GM23248 (cell line): ENCODE measurements around the gene DEPP1.

Experiments used
- EZH2 ChIP-seq: fragments of 200-600 bp; sonication (generic); IDR thresholded peaks from 2 replicates; pipeline ENCODE4 v1.6.1; 2018; ENCODE audit warnings: antibody characterized with exemption, mild to moderate bottlenecking; ENCODE audit not compliant: insufficient read depth, poor library complexity, severe bottlenecking
- EZH2phosphoT487 ChIP-seq: fragments of 200-600 bp; sonication (generic); IDR thresholded peaks from 2 replicates; pipeline ENCODE4 v1.6.1; 2018; ENCODE audit warnings: antibody characterized with exemption, moderate library complexity, mild to moderate bottlenecking, low read depth; ENCODE audit not compliant: insufficient read depth

DNA sequence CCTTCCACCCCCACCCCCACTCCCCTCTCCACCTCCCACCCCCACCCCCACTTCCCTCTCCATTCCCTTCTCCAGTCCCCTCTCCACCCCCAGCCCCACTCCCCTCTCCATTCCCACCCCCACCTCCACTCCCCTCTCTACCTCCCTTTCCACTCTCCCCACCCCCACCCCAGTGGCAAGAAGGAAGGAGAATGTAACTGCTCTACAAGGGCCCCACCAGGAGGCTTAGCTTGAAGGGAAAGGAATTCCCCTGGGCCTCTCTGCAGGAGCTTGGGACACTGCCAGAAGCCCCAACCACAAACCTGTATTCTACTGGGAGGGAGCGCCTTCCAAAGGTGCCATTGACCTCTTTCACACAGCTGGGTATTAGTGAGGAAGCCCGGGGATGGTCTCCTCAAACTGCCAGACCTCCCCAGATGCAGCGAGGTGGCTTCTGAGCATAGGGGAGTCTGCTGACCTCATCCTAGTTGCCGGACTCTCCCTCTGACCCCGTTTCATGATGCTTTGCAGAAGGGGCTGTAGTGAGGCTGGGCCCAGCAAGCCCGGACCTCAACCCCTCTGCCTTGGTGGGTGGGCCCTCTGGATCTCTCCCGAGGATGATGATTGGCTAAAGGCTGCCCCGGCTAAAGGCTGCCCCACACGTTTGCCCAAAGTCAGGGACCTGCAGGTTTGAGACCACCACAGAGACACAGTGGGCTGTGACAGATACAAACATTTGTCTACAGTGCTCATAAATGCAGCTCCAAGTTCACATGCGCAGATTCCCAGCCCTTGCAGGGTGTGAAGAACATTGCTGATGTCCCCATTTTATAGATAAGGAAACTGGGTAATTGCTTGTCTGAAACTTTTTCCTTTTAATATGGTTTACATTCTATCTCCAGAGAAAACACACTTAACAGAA, 2.9 kb downstream of the DEPP1 start:
- TF ChIP-seq EZH2phosphoT487, result no peak
- TF ChIP-seq EZH2, result no peak
